ENCODE measurements around the gene LIF.

DNA sequence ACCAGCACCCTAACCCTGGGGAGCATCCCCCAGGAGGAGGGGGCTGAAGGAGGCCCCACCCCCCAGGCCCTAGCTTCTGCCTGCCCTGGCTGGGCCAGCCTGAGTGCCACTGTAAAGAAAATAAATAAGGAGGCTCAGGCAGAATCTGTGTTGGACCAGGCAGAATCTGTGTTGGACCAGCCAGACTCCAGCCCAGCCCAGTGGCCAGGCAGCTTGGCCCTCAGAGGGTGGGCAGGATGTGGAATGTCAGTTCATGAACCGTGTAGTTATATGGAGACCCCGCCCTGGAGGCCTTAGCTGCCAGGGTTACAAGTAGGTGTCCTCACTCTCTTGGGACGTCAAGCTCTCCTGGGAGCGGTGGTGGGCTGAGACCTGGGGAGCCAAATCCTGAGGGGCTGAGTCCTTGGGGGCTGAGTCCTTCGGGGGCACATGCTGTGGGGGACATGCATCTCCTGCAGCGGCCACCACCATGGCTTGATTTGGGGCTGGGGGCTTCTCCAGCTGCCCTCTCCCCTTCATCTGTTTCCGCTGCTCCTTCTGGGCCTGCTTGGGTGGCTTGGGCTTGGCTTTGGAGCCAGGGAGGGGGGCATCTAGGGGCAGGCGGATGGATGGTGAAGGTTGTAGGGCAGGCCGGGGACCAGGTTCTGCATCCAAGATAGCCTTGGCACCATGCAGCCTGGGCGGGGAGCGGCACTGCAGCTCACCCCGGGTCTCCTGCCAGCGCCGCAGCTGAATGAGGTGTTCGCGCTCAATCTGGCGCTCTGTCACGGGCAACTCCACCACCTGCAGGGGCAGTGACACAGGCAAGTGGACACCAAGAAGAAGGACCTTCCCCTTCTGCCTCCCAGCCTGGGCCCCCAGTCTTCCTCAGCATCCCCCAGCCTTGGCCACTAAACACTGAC lies 45.8 kb upstream of the LIF start:
- no peak for TF ChIP-seq ARNTL (CRISPR knock-in tag; IDR thresholded peaks at IDR 0.05; ENCODE audit: borderline replicate concordance, low read depth)
- TF ChIP-seq ESRRG (CRISPR knock-in tag; IDR thresholded peaks at IDR 0.05): no peak
- no peak for TF ChIP-seq PPARA (CRISPR knock-in tag; IDR thresholded peaks at IDR 0.05; ENCODE audit: borderline replicate concordance)
- TF ChIP-seq ZC3H10 (CRISPR knock-in tag; IDR thresholded peaks at IDR 0.05): no peak
- TF ChIP-seq, protein P1, sequence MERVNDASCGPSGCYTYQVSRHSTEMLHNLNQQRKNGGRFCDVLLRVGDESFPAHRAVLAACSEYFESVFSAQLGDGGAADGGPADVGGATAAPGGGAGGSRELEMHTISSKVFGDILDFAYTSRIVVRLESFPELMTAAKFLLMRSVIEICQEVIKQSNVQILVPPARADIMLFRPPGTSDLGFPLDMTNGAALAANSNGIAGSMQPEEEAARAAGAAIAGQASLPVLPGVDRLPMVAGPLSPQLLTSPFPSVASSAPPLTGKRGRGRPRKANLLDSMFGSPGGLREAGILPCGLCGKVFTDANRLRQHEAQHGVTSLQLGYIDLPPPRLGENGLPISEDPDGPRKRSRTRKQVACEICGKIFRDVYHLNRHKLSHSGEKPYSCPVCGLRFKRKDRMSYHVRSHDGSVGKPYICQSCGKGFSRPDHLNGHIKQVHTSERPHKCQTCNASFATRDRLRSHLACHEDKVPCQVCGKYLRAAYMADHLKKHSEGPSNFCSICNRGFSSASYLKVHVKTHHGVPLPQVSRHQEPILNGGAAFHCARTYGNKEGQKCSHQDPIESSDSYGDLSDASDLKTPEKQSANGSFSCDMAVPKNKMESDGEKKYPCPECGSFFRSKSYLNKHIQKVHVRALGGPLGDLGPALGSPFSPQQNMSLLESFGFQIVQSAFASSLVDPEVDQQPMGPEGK (CRISPR knock-in tag; IDR thresholded peaks at IDR 0.05; ENCODE audit: borderline replicate concordance): no peak
- TF ChIP-seq CSRNP3 (CRISPR knock-in tag; IDR thresholded peaks at IDR 0.05): no peak
- TF ChIP-seq ZNF565 (CRISPR knock-in tag; conservative IDR thresholded peaks at IDR 0.05; ENCODE audit: low read depth): no peak
- TF ChIP-seq TCF4 (CRISPR knock-in tag; IDR thresholded peaks at IDR 0.05; ENCODE audit: borderline replicate concordance): no peak
- no peak for TF ChIP-seq ZFP3 (CRISPR knock-in tag; IDR thresholded peaks at IDR 0.05)

All from SK-N-SH treated with all-trans-retinoic acid at 6 μM for 48 hours (cell line).